ENCODE results near the gene NADK.

DNA sequence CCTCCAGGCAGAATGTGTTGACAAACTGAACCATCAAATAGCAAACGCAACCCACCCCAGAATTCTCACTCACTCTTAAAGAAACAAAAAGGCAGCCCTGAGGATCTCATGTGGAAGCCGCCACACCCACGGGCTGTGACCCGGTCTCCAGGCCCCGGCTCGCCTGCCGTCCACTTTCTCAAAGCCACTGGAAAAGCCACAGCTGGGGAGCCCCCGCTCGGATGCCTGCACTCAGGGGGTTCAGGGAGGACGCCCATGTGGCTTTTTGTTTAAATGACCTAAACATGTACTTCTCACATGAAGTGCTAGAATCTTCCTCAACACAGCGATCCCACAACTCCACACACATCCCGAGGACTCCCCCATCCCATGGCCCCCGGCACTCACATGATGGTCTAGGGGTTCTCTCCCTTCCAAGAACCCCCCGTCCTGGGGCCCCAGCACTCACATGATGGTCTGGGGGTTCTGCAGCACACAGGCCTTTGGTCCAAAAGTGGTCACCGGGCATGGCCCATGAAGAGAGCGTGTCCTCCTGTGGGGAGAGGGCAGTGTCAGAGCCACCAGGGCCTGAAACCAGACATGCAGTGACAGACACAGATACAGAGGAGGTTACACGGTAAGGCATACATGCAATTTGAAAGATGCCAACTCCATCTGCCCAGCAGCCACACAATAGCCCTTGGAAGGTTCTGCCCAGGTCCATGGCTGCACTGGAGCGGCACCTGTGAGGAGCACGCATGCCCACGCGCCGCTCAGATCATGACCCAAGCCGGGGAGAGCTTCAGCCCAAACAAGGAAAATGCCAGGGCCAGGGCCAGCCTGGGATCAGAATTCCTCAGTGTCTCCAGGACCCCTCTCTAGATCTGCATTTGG is 16.5 kb downstream of the NADK start:
- TF ChIP-seq TEAD4 (CRISPR knock-in tag; IDR thresholded peaks at IDR 0.05) (no peak), NFE2L1 (CRISPR knock-in tag; IDR thresholded peaks at IDR 0.05) (no peak), NR1H2 (CRISPR knock-in tag; IDR thresholded peaks at IDR 0.05) (no peak), SP1 (CRISPR knock-in tag; conservative IDR thresholded peaks at IDR 0.05) (no peak), CBFB (CRISPR knock-in tag; IDR thresholded peaks at IDR 0.05; ENCODE audit: low read depth) (no peak)
- TF ChIP-seq, protein P1, sequence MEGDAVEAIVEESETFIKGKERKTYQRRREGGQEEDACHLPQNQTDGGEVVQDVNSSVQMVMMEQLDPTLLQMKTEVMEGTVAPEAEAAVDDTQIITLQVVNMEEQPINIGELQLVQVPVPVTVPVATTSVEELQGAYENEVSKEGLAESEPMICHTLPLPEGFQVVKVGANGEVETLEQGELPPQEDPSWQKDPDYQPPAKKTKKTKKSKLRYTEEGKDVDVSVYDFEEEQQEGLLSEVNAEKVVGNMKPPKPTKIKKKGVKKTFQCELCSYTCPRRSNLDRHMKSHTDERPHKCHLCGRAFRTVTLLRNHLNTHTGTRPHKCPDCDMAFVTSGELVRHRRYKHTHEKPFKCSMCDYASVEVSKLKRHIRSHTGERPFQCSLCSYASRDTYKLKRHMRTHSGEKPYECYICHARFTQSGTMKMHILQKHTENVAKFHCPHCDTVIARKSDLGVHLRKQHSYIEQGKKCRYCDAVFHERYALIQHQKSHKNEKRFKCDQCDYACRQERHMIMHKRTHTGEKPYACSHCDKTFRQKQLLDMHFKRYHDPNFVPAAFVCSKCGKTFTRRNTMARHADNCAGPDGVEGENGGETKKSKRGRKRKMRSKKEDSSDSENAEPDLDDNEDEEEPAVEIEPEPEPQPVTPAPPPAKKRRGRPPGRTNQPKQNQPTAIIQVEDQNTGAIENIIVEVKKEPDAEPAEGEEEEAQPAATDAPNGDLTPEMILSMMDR (IDR thresholded peaks at IDR 0.05) = no peak
- TF ChIP-seq, protein P2, sequence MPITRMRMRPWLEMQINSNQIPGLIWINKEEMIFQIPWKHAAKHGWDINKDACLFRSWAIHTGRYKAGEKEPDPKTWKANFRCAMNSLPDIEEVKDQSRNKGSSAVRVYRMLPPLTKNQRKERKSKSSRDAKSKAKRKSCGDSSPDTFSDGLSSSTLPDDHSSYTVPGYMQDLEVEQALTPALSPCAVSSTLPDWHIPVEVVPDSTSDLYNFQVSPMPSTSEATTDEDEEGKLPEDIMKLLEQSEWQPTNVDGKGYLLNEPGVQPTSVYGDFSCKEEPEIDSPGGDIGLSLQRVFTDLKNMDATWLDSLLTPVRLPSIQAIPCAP (CRISPR knock-in tag; IDR thresholded peaks at IDR 0.05) = no peak
